ENCODE measurements around the gene NSD1. TPM values are rescaled to one million over a fixed set of nuclear protein-coding genes. Genes with fewer than 3 reads are reported as not detected.
A peak's percentile ranks its signal among the peaks of the same experiment; 100 is the strongest.
"Not testable (repeated sequence)": the region's sequence is repeated elsewhere in the genome, so short reads cannot be mapped to it uniquely, and the experiment has no call there.

The NSD1 gene
- total and polyA plus RNA-seq, 9 of the 15 experiments (the other 6 are each of a cell fraction or from before 2014, with no cell fraction given) = 3.8 to 51.0 (median 24.7) TPM

DNA sequence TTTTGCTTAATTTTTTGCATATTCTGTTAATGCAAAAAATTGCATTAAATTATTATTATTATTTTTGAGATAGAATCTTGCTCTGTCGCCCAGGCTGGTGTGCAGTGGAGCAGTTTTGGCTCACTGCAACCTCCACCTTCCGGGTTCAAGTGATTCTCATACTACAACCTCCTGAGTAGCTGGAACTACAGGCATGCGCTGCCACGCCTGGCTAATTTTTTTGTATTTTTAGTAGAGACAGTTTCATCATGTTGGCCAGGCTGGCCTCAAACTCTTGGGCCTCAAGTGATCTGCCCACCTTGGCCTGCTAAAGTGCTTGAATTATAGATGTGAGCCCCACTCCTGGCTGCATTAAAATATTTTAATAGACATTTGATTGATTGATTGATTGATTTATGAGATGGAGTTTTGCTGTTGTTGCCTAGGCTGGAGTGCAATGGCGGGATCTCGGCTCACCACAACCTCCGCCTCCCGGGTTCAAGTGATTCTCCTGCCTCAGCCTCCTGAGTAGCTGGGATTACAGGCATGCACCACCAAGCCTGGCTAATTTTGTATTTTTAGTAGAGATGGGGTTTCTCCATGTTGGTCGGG is 44.4 kb downstream of the NSD1 start:
- H3K27ac ChIP-seq (ENCODE audit: extremely low read depth, low read depth, low read length); H2AFZ ChIP-seq (ENCODE audit: low read depth, low read length); intact Hi-C loops (cut with micrococcal nuclease); H3K4me3 ChIP-seq; H3K4me2 ChIP-seq (ENCODE audit: insufficient read depth, low read length); H3K9me1 ChIP-seq (ENCODE audit: control insufficient read depth, insufficient read depth, low read length); H3K36me3 ChIP-seq (ENCODE audit: control insufficient read depth, insufficient read depth, low read length); POLR2A ChIA-PET; H3K4me1 ChIP-seq (replicated peaks in 1 of 2; ENCODE audit: control insufficient read depth in 2 of 2, insufficient read depth in 2 of 2, low read length in 2 of 2); H3K27me3 ChIP-seq (ENCODE audit: control insufficient read depth in 2 of 2, insufficient read depth in 2 of 2, low read length in 2 of 2); BruUV-seq (replicated peaks); CTCF ChIA-PET (ENCODE audit: low intra/inter-chr PET ratio); H3K9ac ChIP-seq (ENCODE audit: insufficient read depth in 1 of 2, low read depth in 2 of 2, low read length in 2 of 2); in situ Hi-C loops (cut with MboI); H4K20me1 ChIP-seq (replicated peaks; ENCODE audit: control insufficient read depth, insufficient read depth, low read length); DNase-seq (ENCODE audit: extremely low read depth in 1 of 4, low spot score in 3 of 4); FAIRE-seq; ATAC-seq; H3K9me3 ChIP-seq (replicated peaks; ENCODE audit: control insufficient read depth, insufficient read depth, low read depth, low read length); TF ChIP-seq PBX2 (CRISPR knock-in tag; IDR thresholded peaks at IDR 0.05; ENCODE audit: low read depth): not testable (repeated sequence)
- TF ChIP-seq PBX2 (tag; conservative IDR thresholded peaks at IDR 0.05; ENCODE audit: low read depth) (peak; percentile 52; the same call in 1 of the 2 replicates), MEIS2 (IDR thresholded peaks at IDR 0.05; ENCODE audit: partially characterized antibody) (peak; percentile 55)
- TF ChIP-seq, protein P1, sequence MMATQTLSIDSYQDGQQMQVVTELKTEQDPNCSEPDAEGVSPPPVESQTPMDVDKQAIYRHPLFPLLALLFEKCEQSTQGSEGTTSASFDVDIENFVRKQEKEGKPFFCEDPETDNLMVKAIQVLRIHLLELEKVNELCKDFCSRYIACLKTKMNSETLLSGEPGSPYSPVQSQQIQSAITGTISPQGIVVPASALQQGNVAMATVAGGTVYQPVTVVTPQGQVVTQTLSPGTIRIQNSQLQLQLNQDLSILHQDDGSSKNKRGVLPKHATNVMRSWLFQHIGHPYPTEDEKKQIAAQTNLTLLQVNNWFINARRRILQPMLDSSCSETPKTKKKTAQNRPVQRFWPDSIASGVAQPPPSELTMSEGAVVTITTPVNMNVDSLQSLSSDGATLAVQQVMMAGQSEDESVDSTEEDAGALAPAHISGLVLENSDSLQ (IDR thresholded peaks at IDR 0.05) = peak; percentile 45; the same call in 1 of the 2 replicates
- peaks cover 57% of the 10 kb centered on the region for H3K79me2 ChIP-seq (ENCODE audit: control insufficient read depth, insufficient read depth, low read length)
- WGBS (ENCODE audit: insufficient coverage, low coverage, missing lambda C conversion rate) = 90% methylated on average over 9 of the region's 9 CpGs

All from K562 (cell line).